HepG2 (cell line): Measurements from ENCODE around the gene MACROD2. TPM values are rescaled to one million over a fixed set of nuclear protein-coding genes. Genes with fewer than 3 reads are reported as not detected.
A peak's percentile ranks its signal among the peaks of the same experiment; 100 is the strongest.

ENCODE experiments used
- ATAC-seq: fragments of 200-7000 bp; cut with Tn5 transposase; 3 replicates; pipeline ENCODE4 v1.9.1; 2020; ENCODE audit warnings: mild to moderate bottlenecking, moderate library complexity
- BruUV-seq: library from RNA; stranded (reverse); fragments of 400-500 nt; replicated peaks from 2 replicates; lab custom pipeline; 2021; lab: Mats Ljungman, UMichigan
- CTCF ChIA-PET: fragments of 300-600 bp; formaldehyde crosslinking; extraction: SDS; loops from one replicate; lab custom pipeline; 2021; ENCODE audit warnings: low total read pairs, inconsistent platforms, low intra/inter-chr PET ratio; lab: Yijun Ruan, JAX
- POLR2A ChIA-PET: fragments of 350-600 bp; sonication (Branson Sonifier 250); formaldehyde crosslinking; loops from one replicate; lab custom pipeline; 2020; ENCODE audit warnings: antibody characterized with exemption, inconsistent platforms; lab: Yijun Ruan, JAX
- DNase-seq: peaks from one replicate; pipeline ENCODE4 v3.0.0-alpha.2; 2015; ENCODE audit warnings: low spot score
- FAIRE-seq: peaks from 3 replicates; lab custom pipeline; 2011; peaks lifted over from hg19 to GRCh38; lab: Jason Lieb, UNC
- H2AFZ ChIP-seq: one replicate; pipeline ENCODE4 v1.6.1; 2011; ENCODE audit warnings: low read length, inconsistent platforms
- H3K27ac ChIP-seq: fragments of 300-600 bp; 3 replicates; pipeline ENCODE4 v1.8.0; 2011; ENCODE audit warnings: mixed run types, mild to moderate bottlenecking, mixed read lengths, low read length, inconsistent platforms; ENCODE audit not compliant: insufficient read depth; ENCODE audit errors: extremely low read length
- H3K27me3 ChIP-seq, 2 experiments: fragments of 200-600 bp in 1 of 2; 2 replicates in 1 of 2; 3 replicates in 1 of 2; pipeline versions ENCODE4 v1.6.0 to v1.8.0; 2011; ENCODE audit warnings: low read length in 2 of 2, mild to moderate bottlenecking in 2 of 2, moderate library complexity in 2 of 2, inconsistent platforms in 1 of 2; ENCODE audit not compliant: insufficient read depth in 2 of 2, control insufficient read depth in 1 of 2
- H3K36me3 ChIP-seq, 2 experiments: fragments of 200-600 bp in 1 of 2; replicated peaks in 1 of 2; 2 replicates in 1 of 2; 3 replicates in 1 of 2; pipeline versions ENCODE4 v1.5.1 to v1.8.0; 2011; ENCODE audit warnings: low read length in 2 of 2, inconsistent platforms in 1 of 2; ENCODE audit not compliant: insufficient read depth in 2 of 2, control insufficient read depth in 1 of 2
- H3K4me1 ChIP-seq: 2 replicates; pipeline ENCODE4 v1.5.1; 2012; ENCODE audit warnings: low read length, inconsistent platforms; ENCODE audit not compliant: insufficient read depth
- H3K4me2 ChIP-seq: 2 replicates; pipeline ENCODE4 v1.6.0; 2011; ENCODE audit warnings: low read depth, low read length, inconsistent platforms
- H3K4me3 ChIP-seq, 3 experiments: fragments of 200-600 bp in 1 of 3; sonication (generic), shearing (Covaris generic) in 1 of 3; replicated peaks in 1 of 3; 2 replicates each; pipeline ENCODE4 v1.5.1; 2011 to 2016; ENCODE audit warnings: low read length in 3 of 3, inconsistent platforms in 2 of 3, low read depth in 2 of 3, mild to moderate bottlenecking in 2 of 3, control low read depth in 1 of 3, mixed read lengths in 1 of 3; ENCODE audit not compliant: insufficient read depth in 1 of 3
- H3K79me2 ChIP-seq: one replicate; pipeline ENCODE4 v1.6.1; 2011; ENCODE audit warnings: low read length, inconsistent platforms; ENCODE audit not compliant: insufficient read depth
- H3K9ac ChIP-seq: 2 replicates; pipeline ENCODE4 v1.6.0; 2011; ENCODE audit warnings: mild to moderate bottlenecking, low read depth, low read length, inconsistent platforms; ENCODE audit not compliant: insufficient read depth
- H3K9me3 ChIP-seq: 2 replicates; pipeline ENCODE4 v1.5.1; 2012; ENCODE audit warnings: mild to moderate bottlenecking, low read length
- H4K20me1 ChIP-seq: 2 replicates; pipeline ENCODE4 v1.6.0; 2011; ENCODE audit warnings: inconsistent platforms, mild to moderate bottlenecking, low read length, moderate library complexity; ENCODE audit not compliant: insufficient read depth
- CBX5 ChIP-seq: sonication (generic); formaldehyde crosslinking; IDR thresholded peaks from 2 replicates; pipeline ENCODE4 v1.4.0; 2020; ENCODE audit warnings: missing genetic modification reagents, borderline replicate concordance
- FIP1L1 ChIP-seq: fragments of 200-400 bp; formaldehyde crosslinking; IDR thresholded peaks from 2 replicates; pipeline ENCODE4 v1.6.1; 2018; ENCODE audit warnings: low read depth, mild to moderate bottlenecking, low read length, moderate library complexity, borderline replicate concordance; ENCODE audit not compliant: insufficient read depth
- FOXO4 ChIP-seq: sonication (generic); formaldehyde crosslinking; conservative IDR thresholded peaks from 2 replicates; pipeline ENCODE4 v1.8.1; 2023; ENCODE audit warnings: missing genetic modification reagents
- MAZ ChIP-seq, 2 experiments: sonication (generic) in 1 of 2; formaldehyde crosslinking in 1 of 2; IDR thresholded peaks; 2 replicates each; pipeline versions ENCODE4 v1.5.0 to v1.6.1; 2012 to 2020; ENCODE audit warnings: low read depth in 2 of 2, mild to moderate bottlenecking in 2 of 2, borderline replicate concordance in 1 of 2, improper control_type of control experiment in 1 of 2, low read length in 1 of 2, missing genetic modification reagents in 1 of 2, moderate library complexity in 1 of 2
- MIXL1 ChIP-seq: IDR thresholded peaks from 2 replicates; pipeline ENCODE4 v1.6.1; 2016
- RARA ChIP-seq: IDR thresholded peaks from 2 replicates; pipeline ENCODE4 v1.6.1; 2016; ENCODE audit warnings: missing genetic modification reagents, missing compliant biosample characterization
- SRSF1 ChIP-seq: fragments of 200-400 bp; formaldehyde crosslinking; optimal IDR thresholded peaks from 2 replicates; pipeline ENCODE3; 2017; ENCODE audit warnings: mild to moderate bottlenecking, low read depth, low read length, moderate library complexity
- TBX3 ChIP-seq: fragments of 450-650 bp; IDR thresholded peaks from 2 replicates; pipeline ENCODE4 v1.6.1; 2017; ENCODE audit warnings: antibody characterized with exemption, mild to moderate bottlenecking, inconsistent platforms, borderline replicate concordance
- ZNF17 ChIP-seq: sonication (generic); formaldehyde crosslinking; IDR thresholded peaks from 2 replicates; pipeline ENCODE4 v1.5.0; 2020; ENCODE audit warnings: mild to moderate bottlenecking, missing genetic modification reagents
- ZNF275 ChIP-seq: sonication (generic); formaldehyde crosslinking; IDR thresholded peaks from 2 replicates; pipeline ENCODE4 v1.8.0; 2022; ENCODE audit warnings: missing genetic modification reagents, mild to moderate bottlenecking, inconsistent platforms, borderline replicate concordance
- ZNF414 ChIP-seq: sonication (generic); formaldehyde crosslinking; IDR thresholded peaks from 2 replicates; pipeline ENCODE4 v1.5.0; 2020; ENCODE audit warnings: missing genetic modification reagents
- whole genome bisulfite sequencing: methylation state at CpG from one replicate; pipeline ENCODE4 v1.1.6; 2017; ENCODE audit warnings: low lambda C conversion rate; 5-methylcytosine and 5-hydroxymethylcytosine counted together
- in situ Hi-C: cut with HindIII; loops from 2 replicates; pipeline ENCODE4 v1.10.0; 2017; ENCODE audit warnings: low pct_unique_long_range_greater_than_20kb; ENCODE audit not compliant: extremely low pct_ligation_motif_present
- intact Hi-C: fragments of 100-400 bp; cut with micrococcal nuclease; formaldehyde crosslinking; loops from one replicate; pipeline ENCODE4 v1.10.0; 2022; ENCODE audit not compliant: unreplicated experiment
- polyA plus RNA-seq, 8 experiments: library from polyadenylated mRNA; depleted of rRNA in 3 of 8; stranded (reverse) in 7 of 8; unstranded in 1 of 8; fragments of >200 nt; fragmentation: Illumina TruSeq in 4 of 8; extraction: Trizol in 4 of 8; gene quantifications; 2 replicates each; pipeline versions ENCODE4 v1.2.1 to v1.2.3, GENCODE V29; 2011 to 2016; ENCODE audit warnings: low read depth in 4 of 8, missing spikeins in 1 of 8, mixed read lengths in 1 of 8; ENCODE audit not compliant: insufficient read depth in 1 of 8
- total RNA-seq, 5 experiments: library from RNA; depleted of rRNA; stranded (reverse); fragments of >200 nt; fragmentation: Illumina TruSeq; extraction: Trizol; gene quantifications; 2 replicates each; pipeline ENCODE4 v1.2.3, GENCODE V29; 2016; ENCODE audit warnings: low read depth in 1 of 5
- TF ChIP-seq, protein P1 (sequence below), 2 experiments: sonication (generic) in 1 of 2; formaldehyde crosslinking in 1 of 2; IDR thresholded peaks; 2 replicates each; pipeline versions ENCODE4 v1.5.1 to v1.6.1; 2011 to 2020; ENCODE audit warnings: borderline replicate concordance in 1 of 2, low read depth in 1 of 2, low read length in 1 of 2, mild to moderate bottlenecking in 1 of 2, missing genetic modification reagents in 1 of 2, moderate library complexity in 1 of 2

MACROD2 gene
- total and polyA plus RNA-seq, 2 of the 13 experiments (the other 11 are each of a cell fraction or from before 2014, with no cell fraction given) = 0.13 to 0.51 TPM

DNA sequence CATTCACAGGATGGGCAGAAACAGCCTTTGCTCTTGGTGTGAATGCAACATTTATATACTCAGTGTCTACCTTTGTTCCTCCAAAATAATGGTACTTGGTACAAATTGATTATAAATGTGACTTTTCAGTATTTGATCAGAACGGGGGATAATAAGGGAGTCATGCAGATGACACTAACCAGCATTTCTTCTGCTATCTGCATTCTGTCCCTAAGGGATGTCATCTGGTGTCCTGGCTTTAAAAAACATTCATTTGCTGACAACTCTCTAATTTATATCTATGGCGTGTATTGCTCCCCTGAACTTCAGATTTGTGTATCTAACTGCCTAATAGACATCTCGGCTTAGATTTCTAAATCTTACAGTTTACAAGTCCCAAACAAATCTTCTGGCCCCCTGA, 418.5 kb downstream of the MACROD2 start:
- FAIRE-seq (no peak), ATAC-seq (no peak), DNase-seq (no peak)
- 11% methylated on average over 3 of the region's 3 CpGs for WGBS
- Histone ChIP-seq H3K4me2 (no peak overlapping the region), H3K36me3 (no peaks in the 10 kb centered on the region), H3K4me1 (no peaks in the 10 kb centered on the region), H3K9ac (no peak overlapping the region), H4K20me1 (no peaks in the 10 kb centered on the region), H3K27me3 (no peaks in the 10 kb centered on the region), H3K4me3 (no peak overlapping the region), H3K9me3 (no peaks in the 10 kb centered on the region), H3K27ac (no peak overlapping the region), H2AFZ (no peak overlapping the region), H3K79me2 (no peaks in the 10 kb centered on the region)
- CTCF ChIA-PET = no interaction called here
- POLR2A ChIA-PET = no interaction called here
- no TSS peak for BruUV-seq
- intact Hi-C loops (no loop called here), in situ Hi-C loops (no loop called here)
- TF ChIP-seq FOXO4 (CRISPR knock-in tag) (0 out of 2 replicates have a peak, but pooled peaks have one; percentile 14), ZNF275 (no peak)

- CTCF ChIA-PET = no interaction called here
- DNase-seq (no peak), FAIRE-seq (no peak), ATAC-seq (no peak)
- H3K4me3 ChIP-seq = no peak overlapping the region
- H3K27me3 ChIP-seq = no peaks in the 10 kb centered on the region
- H4K20me1 ChIP-seq = no peaks in the 10 kb centered on the region
- H3K4me1 ChIP-seq = no peaks in the 10 kb centered on the region
- no peak overlapping the region for H3K4me2 ChIP-seq
- H3K79me2 ChIP-seq = no peaks in the 10 kb centered on the region
- in situ Hi-C loops (no loop called here), intact Hi-C loops (no loop called here)
- no peak overlapping the region for H2AFZ ChIP-seq
- H3K36me3 ChIP-seq = no peaks in the 10 kb centered on the region
- H3K9me3 ChIP-seq = no peaks in the 10 kb centered on the region
- no TSS peak for BruUV-seq
- POLR2A ChIA-PET = no interaction called here
- 27% methylated on average over 2 of the region's 2 CpGs for WGBS
- H3K9ac ChIP-seq = no peak overlapping the region
- no peak overlapping the region for H3K27ac ChIP-seq
- no peak for TF ChIP-seq RARA (CRISPR knock-in tag)
- no peak for TF ChIP-seq ZNF414 (CRISPR knock-in tag)
- TF ChIP-seq SRSF1 = no peak
- TF ChIP-seq MAZ (IDR thresholded peaks at IDR 0.05; ENCODE audit: borderline replicate concordance, low read depth, low read length) = no peak
- no peak for TF ChIP-seq MAZ (CRISPR knock-in tag; IDR thresholded peaks at IDR 0.05; ENCODE audit: low read depth)
- no peak for TF ChIP-seq CBX5 (CRISPR knock-in tag)
- TF ChIP-seq, protein P1, sequence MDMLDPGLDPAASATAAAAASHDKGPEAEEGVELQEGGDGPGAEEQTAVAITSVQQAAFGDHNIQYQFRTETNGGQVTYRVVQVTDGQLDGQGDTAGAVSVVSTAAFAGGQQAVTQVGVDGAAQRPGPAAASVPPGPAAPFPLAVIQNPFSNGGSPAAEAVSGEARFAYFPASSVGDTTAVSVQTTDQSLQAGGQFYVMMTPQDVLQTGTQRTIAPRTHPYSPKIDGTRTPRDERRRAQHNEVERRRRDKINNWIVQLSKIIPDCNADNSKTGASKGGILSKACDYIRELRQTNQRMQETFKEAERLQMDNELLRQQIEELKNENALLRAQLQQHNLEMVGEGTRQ (IDR thresholded peaks at IDR 0.05; ENCODE audit: low read depth, low read length) = no peak
- TF ChIP-seq, protein P1 (CRISPR knock-in tag; IDR thresholded peaks at IDR 0.05; ENCODE audit: borderline replicate concordance) = no peak
- no peak for TF ChIP-seq TBX3
- no peak for TF ChIP-seq FIP1L1
- no peak for TF ChIP-seq MIXL1 (CRISPR knock-in tag)
- no peak for TF ChIP-seq ZNF17 (CRISPR knock-in tag)
Measured at GRCh38 chr20:14414560-14414959, 419.2 kb downstream of the MACROD2 start.
